Esophagus squamous epithelium (tissue), 4 donors: Measurements from ENCODE around the gene MFAP4.

ENCODE experiments used
- POLR2A ChIP-seq, 4 donors: fragments of 450-650 bp; IDR thresholded peaks; one replicate each; pipeline ENCODE4 v1.6.1; 2017; ENCODE audit warnings: antibody characterized with exemption in 4 of 4, mild to moderate bottlenecking in 4 of 4, moderate library complexity in 3 of 4
- TF ChIP-seq, protein P1 (sequence below), 6 experiments: fragments of 450-650 bp in 4 of 6; fragments of 200-600 bp in 2 of 6; sonication (generic) in 2 of 6; IDR thresholded peaks; one replicate each; pipeline ENCODE4 v1.5.1; 2016 to 2019; ENCODE audit warnings: antibody characterized with exemption in 6 of 6, mild to moderate bottlenecking in 4 of 6, moderate library complexity in 4 of 6

DNA sequence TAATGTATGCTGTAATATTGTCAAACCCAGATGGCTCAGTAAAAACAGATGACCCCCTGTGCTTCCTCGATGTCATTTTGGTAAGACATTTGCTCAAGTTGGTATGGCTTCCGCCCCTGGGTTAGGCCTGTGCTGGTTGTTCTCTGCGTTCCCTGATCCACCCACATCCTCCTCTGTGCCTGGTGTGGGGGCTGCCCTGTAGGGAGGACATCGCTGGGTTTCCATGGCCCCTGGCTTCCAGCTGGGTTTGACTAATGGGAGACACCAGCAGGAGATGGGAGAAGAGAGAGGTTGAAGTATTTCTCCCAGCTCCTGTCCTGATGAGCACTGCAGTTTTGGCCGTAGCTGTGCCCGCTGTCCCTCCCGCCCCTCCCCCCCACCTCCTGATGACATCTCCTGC lies 4.4 kb upstream of the MFAP4 start:
- TF ChIP-seq POLR2A (IDR thresholded peaks at IDR 0.05): no peak
- TF ChIP-seq, protein P1, sequence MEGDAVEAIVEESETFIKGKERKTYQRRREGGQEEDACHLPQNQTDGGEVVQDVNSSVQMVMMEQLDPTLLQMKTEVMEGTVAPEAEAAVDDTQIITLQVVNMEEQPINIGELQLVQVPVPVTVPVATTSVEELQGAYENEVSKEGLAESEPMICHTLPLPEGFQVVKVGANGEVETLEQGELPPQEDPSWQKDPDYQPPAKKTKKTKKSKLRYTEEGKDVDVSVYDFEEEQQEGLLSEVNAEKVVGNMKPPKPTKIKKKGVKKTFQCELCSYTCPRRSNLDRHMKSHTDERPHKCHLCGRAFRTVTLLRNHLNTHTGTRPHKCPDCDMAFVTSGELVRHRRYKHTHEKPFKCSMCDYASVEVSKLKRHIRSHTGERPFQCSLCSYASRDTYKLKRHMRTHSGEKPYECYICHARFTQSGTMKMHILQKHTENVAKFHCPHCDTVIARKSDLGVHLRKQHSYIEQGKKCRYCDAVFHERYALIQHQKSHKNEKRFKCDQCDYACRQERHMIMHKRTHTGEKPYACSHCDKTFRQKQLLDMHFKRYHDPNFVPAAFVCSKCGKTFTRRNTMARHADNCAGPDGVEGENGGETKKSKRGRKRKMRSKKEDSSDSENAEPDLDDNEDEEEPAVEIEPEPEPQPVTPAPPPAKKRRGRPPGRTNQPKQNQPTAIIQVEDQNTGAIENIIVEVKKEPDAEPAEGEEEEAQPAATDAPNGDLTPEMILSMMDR (IDR thresholded peaks at IDR 0.05): no peak
